COR-L47 (cell line): ENCODE results near the gene BICDL1.

Source experiments
- DNase-seq: peaks from one replicate; lab custom pipeline; 2025; lab: John Stamatoyannopoulos, UW

The BICDL1 gene

DNA sequence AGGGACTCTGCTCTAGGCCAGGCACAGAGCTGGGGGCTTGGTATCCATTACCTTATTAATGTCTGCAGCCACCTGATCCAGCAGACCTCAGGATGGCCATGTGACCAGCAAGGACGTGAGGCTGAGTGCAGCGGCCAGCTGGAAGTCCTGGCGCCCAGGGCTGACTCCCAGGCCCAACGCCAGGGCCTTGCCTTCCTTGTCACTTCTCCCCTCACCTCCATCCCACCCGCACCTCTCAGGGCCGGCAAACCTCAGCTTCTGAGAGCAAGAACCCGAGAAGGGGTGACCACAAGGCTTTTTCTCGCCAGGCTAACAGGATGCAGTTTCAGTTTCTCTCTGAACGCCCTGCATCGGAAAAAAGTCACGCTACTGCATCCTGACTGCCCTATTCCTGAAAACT, 112.1 kb downstream of the BICDL1 start:
- DNase-seq = no peak

DNA sequence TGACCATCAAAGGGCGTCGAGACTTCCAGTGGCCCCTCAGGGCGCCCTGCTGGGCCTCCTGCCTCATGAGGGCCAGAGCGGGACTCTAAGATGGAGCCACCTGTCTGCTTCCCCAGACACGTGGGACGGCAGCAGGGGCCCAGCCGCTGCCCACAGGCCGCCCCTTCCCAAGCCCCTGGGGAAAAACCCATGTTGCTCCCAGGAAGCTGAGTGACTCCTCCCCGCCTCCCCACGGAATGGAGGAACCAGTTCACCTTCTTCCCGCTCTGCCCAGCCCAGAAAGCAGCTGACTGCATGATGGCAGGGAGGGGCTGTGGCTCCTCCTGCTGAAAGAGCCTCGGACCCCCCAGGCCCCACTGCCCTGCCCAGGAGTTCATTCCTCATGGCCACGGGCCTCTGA, 112.6 kb downstream of the BICDL1 start:
- no peak for DNase-seq

DNA sequence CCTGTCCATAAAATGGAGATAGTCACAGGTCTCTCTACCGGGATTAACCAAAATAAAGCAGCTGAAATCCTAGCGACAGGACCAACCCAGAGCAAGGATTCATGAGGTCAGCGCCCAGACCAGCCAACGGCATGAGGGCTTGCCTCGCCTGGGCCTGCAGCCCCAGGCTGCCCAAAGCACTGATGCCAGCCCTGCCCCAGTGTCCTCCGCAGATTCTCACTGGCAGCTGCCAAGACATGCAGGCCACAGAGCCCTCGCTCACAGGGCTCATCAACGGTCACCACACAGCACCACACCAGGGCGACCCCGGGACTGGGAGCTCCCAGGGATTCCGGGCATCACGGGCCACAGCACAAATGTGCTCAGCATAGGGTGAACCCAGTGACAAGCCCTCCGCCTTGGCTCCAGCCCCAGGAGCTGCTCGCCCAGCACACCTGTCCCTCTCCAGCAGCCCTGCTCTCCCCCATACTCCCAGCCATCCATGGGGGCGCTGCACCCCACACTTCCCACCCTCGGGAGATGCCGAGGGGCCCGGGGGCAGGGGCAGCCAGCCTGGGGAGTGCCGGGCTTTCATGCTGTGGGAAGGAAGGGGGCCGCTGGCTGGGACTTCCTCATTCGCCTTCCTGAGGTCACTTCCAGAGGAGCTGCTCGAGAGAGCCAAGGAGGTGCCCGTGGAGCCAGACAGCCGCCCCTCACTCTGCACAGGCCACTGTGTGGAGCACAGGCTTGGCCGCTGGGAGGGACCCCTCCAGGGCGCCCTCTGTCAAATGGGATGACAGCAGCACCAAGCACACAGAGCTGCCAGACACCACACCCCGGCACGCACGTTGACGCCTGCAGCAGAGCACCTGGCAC, 113.4 kb downstream of the BICDL1 start:
- DNase-seq = no peak

DNA sequence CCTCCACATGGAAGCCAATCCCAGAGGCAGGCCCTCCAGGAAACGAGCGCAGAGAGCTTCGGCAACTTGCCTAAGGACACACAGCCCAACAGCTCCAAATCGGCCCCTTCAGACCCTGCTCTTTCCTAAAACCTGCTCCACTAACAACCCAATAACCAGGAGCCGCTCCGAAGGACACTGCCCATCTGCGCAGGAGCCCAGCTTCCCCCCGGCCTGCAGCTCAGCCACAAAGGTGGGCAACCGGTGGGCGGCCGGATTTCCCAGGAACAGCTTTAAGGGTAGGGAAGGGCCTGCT, 114.0 kb downstream of the BICDL1 start:
- DNase-seq = no peak

DNA sequence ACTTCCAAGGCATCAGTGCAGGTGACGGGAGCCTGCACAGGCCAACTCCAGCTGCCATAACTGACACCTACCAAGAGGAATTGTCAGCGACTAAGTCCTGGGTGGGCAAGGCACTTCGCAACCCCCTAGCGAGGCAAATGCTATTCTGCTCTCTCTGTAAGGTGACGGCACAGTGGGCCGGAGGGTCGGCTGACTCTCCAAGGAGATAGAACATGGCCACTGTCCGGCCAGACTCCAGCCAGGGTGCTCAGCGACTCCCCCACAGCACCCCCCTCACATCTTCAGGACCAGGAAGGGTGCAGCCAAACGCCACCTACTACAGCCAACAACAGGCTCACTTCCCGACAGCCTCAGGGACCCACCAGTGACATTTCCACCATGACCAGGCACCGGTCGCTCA, 114.3 kb downstream of the BICDL1 start:
- DNase-seq = no peak

DNA sequence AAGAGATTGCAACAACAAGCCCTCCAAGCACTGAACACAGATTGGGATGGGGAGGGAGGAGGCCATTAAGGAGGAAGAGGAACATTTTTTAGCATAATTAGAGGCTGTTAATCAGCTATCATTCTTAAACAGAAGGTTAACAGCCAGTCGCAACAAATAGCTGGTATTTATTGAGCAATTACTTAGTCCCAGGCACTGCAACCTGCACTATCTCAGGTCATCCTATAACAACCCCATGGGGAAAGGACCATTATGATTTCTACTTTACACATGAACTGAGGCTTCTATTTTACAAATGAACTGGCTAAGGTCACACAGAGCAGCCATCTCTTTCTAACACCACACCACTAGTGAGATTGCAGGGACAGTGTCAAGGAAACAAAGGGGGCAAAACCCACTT, 117.1 kb downstream of the BICDL1 start:
- no peak for DNase-seq

DNA sequence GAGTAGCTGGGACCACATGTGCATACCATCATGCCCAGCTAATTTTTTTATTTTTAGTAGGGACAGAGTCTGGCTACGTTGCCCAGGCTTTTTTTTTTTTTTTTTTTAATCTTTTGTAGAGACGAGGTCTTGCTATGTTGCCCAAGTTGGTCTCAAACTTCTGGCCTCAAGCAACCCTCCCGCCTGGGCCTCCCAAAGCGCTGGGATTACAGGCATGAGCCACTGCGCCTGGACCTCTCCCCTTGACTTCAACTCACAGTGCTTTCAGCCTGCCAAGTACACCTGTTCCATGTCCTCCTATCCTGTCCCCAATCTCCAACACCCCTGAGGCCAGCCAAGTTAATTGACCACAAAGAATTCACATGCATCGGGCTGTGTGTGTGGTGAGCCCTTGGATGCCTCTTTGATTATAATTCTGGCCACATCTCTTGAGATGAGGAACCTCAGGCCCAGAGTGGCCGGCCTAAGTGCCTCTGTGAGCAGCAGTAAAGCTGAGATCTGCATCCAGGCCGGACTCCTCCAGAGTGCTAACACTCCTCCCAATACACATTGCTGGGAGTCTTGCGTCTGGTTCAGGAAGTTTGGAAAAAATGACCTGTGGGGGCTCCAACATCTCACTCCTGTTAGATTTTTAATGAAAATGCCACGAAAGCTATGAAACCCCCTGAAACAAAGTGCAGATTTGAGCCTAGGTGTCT, 120.7 kb downstream of the BICDL1 start:
- DNase-seq = no peak

DNA sequence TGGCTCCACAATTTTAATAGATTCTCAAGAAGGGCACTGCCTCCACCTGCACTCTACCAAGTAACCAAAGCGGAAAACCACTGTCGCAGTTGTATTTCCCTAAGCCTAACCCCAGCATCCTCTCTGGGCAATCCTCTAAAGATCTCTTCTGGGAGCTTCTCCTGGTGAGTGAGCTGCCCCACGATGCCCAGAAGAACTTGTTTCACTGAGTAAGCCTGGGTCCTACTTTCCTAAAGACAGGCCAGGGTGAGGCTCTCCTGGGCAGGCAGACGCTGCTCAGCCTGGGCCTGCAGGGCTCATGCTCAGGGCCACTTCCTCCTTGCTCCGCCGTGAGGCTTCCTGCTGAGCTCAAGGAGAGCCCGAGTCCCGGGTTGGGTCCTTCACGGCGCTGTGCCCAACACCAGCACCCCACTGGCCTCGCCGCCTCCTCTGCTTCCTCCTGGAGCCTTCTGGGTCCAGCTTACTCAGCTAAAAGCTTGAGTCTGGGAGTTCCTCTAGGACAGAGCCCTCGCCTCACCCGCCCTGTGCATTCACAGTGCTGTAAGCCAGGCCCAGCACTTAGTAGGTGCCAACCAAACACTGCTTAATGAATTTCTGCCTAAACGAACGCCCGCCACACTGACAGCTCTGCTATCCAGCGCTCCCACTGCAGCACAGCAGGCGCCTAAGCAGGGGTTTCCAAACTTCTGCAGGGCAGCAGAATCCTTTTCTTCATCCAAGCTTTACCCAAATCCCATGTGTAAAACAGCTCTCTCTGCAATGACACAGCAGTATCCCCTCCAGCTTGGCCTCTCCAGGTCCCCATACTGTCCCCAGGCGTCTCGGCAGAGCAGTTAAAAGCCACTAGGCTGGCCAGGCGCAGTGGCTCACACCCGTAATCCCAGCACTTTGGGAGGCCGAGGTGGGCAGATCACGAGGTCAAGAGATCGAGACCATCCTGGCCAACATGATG, 121.8 kb downstream of the BICDL1 start:
- DNase-seq = no peak

DNA sequence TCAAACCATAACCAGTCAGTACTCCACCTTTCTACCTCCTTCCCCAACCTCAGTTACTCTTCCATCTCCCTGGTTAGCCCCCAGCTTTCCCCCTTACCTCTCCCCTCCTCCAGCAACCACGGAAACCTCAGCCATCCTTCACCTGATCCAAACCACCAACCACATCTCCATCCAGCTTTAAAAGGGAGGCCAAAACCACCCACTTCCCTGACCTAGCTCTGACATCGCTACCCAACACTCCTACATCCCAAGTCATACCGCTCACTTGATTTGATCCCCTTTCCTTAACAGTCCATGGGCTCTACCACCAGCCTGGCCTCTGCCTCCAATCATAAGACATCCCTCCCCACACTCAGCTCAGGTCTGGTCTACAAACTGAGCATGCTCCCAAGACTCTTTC, 126.0 kb downstream of the BICDL1 start:
- no peak for DNase-seq

DNA sequence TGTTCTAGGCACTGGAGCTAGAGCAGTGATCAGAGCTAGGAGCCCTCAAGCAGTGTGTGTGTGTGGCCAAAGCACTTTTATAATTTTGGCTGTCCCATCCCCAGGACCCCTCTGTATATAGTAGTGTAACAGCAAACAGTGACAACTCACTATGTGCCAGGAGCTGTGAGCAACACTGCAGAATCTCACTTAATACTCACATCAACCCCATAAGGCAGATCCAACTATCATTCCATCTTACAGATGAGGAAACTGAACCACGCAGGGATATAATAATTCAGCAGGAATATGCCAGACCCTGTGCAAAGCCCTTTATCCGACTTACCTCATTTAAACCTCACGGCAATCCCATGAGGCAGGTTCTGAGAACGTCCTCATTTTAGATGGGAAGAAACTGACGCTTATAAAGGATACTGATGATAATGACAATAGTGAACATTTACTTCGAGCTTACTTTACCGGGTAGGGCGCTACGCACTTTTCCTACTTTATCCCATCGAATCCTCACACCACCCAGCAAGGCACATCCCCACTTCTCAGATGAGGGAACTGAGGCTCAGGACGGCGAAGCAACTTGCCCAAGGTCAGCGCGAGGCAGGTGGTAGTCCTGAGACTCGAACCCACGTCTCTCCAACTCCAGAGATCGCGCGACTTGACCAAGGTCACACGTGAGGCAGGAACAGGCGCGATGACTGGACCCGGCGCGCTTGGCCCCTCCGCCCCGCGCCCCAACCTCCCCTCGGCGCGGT, 126.8 kb downstream of the BICDL1 start:
- peak; percentile 29 for DNase-seq

DNA sequence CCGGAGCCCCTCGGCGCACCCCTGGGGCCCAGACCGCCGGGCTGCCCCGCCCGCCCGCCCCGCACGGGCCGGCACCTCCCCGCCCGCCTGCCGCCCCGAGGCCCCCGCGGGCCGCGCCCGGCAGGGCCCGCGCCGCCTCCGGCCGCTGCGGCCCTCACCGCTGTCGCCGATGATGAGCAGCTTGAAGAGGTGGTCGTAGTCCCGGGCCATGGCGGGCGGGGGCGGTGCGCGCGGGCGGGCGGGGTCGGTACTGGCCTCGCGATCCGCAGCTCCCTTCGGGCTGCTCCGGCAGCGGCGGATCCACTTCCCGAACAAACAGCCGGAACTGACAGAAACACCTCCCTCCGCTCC, 127.4 kb downstream of the BICDL1 start, which contains the start of gene RAB35:
Gene RAB35 (minus strand): TSS at position 313 of the 351 bp plus-strand sequence. CDS start 103 bp downstream, at position 210.
- DNase-seq = no peak

DNA sequence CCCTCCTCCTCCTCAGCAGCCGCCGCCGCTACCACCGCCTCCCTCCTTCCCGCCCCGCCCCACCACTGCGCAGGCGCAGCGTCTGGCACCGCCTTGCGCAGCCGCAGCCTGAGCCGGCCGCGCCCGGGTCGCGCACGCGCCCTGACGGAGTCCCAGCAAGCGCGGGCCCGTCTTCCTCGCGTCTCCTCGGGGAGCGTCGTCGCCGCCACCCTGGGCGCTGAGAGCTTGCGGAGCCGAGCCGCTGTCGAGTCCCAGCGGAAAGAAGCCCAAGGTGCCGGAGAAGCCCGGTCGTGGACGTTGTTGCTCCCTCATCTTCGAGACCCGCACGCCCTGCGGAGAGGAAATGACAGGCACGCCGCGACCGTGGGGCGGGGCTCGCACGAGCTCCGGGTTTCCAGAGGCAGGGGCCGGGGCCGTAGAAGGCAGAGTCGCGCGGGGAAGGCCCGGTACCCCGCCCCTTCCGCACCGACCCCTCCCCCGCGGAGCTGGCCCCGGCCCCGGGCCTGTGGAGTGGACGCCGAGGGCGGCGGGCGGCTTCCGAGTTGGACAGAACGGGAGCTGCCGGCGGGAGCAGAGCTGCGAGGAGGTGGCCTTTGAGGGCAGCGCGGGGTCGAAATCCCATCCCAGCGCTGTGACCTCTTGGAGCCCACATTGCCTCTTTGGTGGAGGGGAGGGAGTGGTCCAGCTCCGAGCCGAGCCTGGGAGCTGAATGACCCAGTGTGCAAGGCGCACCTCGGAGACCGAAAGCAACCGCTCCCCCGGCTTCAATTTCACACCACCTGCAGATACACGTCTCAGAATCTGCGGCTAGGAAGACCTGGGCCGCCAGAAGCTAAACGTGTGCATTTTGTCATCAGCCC, 128.0 kb downstream of the BICDL1 start:
- peak; percentile 89 for DNase-seq

DNA sequence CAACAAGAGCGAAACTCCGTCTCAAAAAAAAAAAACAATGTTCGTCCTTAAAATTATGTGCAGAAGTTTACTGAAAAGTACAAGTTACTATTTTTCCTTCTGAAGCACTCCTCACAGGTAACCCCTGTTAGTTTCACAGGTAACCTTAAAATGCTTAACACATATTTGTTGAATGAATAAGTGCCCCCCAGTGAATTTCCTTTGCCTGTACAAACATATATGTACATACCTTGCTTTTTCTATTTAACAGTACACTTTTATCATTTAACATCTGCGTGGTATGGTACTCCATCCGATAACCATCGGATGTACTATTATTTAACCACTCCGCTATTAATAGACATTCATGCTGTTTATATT, 128.9 kb downstream of the BICDL1 start:
- no peak for DNase-seq

DNA sequence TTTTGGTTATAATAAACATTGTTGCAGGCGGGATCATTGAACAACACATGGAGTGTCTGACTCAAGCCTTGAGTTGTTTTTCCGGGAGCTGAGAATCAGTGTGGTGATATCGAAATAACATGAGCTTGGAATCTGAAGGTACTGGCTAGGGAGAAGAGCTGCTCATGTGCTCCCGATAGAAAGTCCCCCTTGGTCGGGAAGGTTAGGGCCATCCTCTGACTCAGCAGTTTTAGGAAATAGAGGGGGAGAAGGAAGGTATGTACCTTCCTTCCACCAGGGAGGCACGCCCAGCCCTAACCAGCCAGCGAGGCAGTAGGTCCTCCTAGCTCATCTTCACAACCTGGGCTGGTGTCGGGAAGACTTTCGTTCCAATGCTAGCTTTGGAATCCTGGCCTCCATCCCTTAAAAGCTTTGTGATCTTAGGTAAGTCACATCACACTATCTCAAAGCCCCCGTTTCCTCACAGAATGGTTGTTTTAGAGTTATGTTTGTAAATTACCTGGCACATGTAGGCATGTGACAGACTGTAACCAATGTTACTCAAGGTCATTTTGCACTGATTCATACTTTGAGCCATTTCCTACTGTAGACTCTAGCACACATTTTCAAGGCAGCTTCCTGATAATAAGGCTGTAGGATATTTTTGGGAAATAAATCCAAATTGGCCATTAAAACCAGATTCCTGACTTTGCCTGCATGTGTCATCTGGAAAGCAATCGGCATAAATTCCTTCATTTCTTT, 129.5 kb downstream of the BICDL1 start:
- DNase-seq = no peak

DNA sequence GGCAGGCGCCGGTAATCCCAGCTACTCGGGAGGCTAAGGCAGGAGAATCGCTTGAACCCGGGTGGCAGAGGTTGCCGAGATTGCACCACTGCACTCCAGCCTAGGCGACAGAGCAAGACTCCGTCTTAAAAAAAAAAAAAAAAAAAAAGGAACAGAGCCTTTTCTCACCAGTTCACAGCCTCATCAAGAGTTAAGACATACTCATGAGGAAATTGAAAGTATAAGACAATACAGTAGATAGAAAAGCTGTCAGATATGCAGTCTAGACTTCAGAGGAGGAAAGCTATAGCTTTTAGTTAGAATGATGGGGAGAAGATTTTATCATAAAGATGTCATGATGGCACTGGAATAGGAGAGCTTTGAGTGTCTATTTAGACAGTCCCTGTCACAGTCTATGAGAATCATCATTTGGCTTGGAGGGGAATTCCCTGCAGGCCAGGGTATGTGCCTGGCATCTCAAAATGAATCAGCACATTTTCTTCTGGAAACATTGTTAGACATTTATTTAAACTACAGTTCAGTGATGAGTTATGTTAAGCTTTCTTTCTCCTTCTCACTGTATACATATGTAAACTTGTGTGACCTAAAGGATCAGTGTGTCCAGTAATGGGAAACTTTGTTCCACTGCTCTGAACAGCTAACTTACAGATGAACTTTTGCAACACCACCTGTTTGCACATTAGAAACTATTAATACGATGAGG, 130.4 kb downstream of the BICDL1 start:
- no peak for DNase-seq

DNA sequence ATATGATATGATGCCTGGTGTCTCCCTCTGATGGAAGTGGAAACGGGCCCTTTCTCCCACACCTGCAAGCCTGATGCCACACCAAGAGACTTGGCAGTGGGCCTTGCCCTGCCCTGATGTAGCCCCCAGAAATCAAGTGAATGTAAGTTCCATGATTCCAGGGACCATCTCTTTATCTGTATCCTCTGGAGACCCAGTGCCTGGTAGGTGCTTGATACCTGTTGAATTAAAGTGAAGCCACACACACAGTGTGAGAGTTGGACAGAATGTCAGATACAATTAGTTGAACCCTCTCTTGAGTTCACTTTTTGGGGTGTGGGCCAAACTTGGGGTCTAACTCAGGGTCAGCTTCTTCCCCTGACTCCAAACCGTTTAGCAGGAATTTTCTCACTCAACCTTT, 132.3 kb downstream of the BICDL1 start:
- no peak for DNase-seq

DNA sequence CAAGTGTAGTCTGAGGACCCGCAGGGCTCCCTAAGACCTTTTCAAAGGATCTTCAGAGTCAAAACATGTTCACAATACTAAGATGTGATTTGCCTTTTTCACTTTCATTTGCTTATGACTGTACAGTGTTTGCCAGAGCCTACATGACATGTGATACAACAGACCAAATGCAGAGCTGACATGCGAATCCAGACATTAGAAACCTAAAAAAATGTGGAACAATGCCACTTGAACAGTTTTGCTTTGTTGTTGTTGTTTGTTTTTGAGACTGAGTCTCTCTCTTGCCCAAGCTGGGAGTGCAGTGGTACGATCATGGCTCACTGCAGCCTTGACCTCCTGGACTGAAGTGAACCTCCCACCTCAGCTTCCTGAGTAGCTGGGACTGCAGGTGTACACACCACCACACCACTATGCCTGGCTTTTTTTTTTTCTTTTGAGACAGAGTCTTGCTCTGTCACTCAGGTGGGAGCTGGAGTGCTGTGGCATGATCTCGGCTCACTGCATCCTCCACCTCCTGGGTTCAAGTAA, 132.8 kb downstream of the BICDL1 start:
- no peak for DNase-seq

DNA sequence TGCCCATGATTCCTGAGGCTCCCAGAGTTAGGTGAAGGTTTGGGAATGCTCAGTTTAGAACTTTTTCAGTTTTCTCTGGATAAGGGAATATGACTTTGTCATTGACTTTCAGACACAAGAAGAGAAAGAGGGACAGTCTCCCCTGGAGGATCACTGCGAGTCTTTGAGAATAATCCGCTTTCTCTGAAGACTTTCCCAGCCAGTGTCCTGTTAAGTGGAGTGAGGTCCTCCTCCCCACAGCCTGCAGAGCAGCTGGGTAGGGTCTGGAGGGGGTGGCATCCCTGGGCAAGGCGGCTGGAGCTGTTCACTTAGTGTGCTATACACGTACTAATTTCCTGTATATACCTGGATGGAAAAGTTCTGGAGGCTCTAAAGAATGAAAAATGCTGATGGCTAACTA, 136.0 kb downstream of the BICDL1 start:
- DNase-seq = no peak
